SK-N-SH (cell line): ENCODE results near the gene PCSK9. TPM values are rescaled to one million over a fixed set of nuclear protein-coding genes. Genes with fewer than 3 reads are reported as not detected.

Experiments
- CTCF ChIA-PET: fragments of 300-600, 350-600 bp; formaldehyde crosslinking; extraction: SDS; loops from one replicate; lab custom pipeline; 2021; lab: Yijun Ruan, JAX
- POLR2A ChIA-PET: fragments of 350-600 bp; sonication (Branson Sonifier 250); formaldehyde crosslinking; extraction: SDS; loops from one replicate; lab custom pipeline; 2020; ENCODE audit warnings: antibody characterized with exemption, inconsistent platforms; lab: Yijun Ruan, JAX
- DNase-seq: peaks from one replicate; pipeline ENCODE4 v3.0.0; 2012
- H2AFZ ChIP-seq: fragments of 200-600 bp; sonication (generic); 2 replicates; pipeline ENCODE4 v1.8.1; 2016; ENCODE audit warnings: antibody characterized with exemption, mild to moderate bottlenecking, low read depth
- H3F3A ChIP-seq: fragments of 200-600 bp; sonication (generic); replicated peaks from 2 replicates; pipeline ENCODE3; 2016; ENCODE audit warnings: antibody characterized with exemption, mild to moderate bottlenecking; ENCODE audit not compliant: insufficient read depth
- H3K27ac ChIP-seq, 2 experiments: fragments of 200-500 bp in 1 of 2; fragments of 200-600 bp in 1 of 2; sonication (Bioruptor generic) in 1 of 2; sonication (generic), shearing (Covaris generic) in 1 of 2; 2 replicates each; pipeline versions ENCODE4 v1.5.1 to v1.6.1; 2014 to 2016; ENCODE audit warnings: low read depth in 2 of 2, inconsistent platforms in 1 of 2, low read length in 1 of 2, mild to moderate bottlenecking in 1 of 2, mixed read lengths in 1 of 2
- H3K27me3 ChIP-seq: fragments of 200-600 bp; sonication (generic), shearing (Covaris generic); 2 replicates; pipeline ENCODE4 v1.6.1; 2016; ENCODE audit warnings: mixed run types; ENCODE audit not compliant: insufficient read depth
- H3K36me3 ChIP-seq, 2 experiments: fragments of 200-500 bp in 1 of 2; fragments of 200-600 bp in 1 of 2; sonication (Bioruptor generic) in 1 of 2; sonication (generic) in 1 of 2; replicated peaks in 1 of 2; 2 replicates each; pipeline versions ENCODE3 to v1.5.1; 2014 to 2016; ENCODE audit warnings: low read length in 1 of 2, mild to moderate bottlenecking in 1 of 2; ENCODE audit not compliant: insufficient read depth in 2 of 2, control insufficient read depth in 1 of 2
- H3K4me1 ChIP-seq, 2 experiments: fragments of 200-500 bp in 1 of 2; fragments of 200-600 bp in 1 of 2; sonication (Bioruptor generic) in 1 of 2; sonication (generic), shearing (Covaris generic) in 1 of 2; 2 replicates each; pipeline versions ENCODE4 v1.5.1 to v1.6.1; 2014 to 2016; ENCODE audit warnings: low read depth in 1 of 2, low read length in 1 of 2, mixed run types in 1 of 2; ENCODE audit not compliant: insufficient read depth in 2 of 2, control insufficient read depth in 1 of 2
- H3K4me2 ChIP-seq: fragments of 200-600 bp; sonication (generic), shearing (Covaris generic); 2 replicates; pipeline ENCODE4 v1.6.1; 2017; ENCODE audit warnings: mixed run types
- H3K4me3 ChIP-seq, 2 experiments: fragments of 200-500 bp in 1 of 2; fragments of 200-600 bp in 1 of 2; sonication (Bioruptor generic) in 1 of 2; sonication (generic), shearing (Covaris generic) in 1 of 2; 2 replicates each; pipeline versions ENCODE4 v1.5.1 to v1.8.1; 2014 to 2016; ENCODE audit warnings: low read depth in 2 of 2, inconsistent platforms in 1 of 2, low read length in 1 of 2, mild to moderate bottlenecking in 1 of 2, mixed read lengths in 1 of 2, moderate library complexity in 1 of 2
- H3K79me2 ChIP-seq: fragments of 200-600 bp; sonication (generic); 2 replicates; pipeline ENCODE4 v1.8.1; 2017; ENCODE audit warnings: mild to moderate bottlenecking; ENCODE audit not compliant: insufficient read depth
- H3K9ac ChIP-seq: fragments of 200-600 bp; sonication (generic); 2 replicates; pipeline ENCODE4 v1.6.1; 2017; ENCODE audit warnings: mixed run types
- H3K9me2 ChIP-seq: fragments of 200-600 bp; sonication (generic); 2 replicates; pipeline ENCODE4 v1.6.1; 2017; ENCODE audit warnings: mixed run types
- H3K9me3 ChIP-seq: fragments of 200-600 bp; sonication (generic); 2 replicates; pipeline ENCODE4 v1.6.1; 2017; ENCODE audit warnings: mixed run types, mild to moderate bottlenecking, moderate library complexity
- H4K20me1 ChIP-seq: fragments of 200-600 bp; sonication (generic); 2 replicates; pipeline ENCODE4 v1.6.1; 2017; ENCODE audit warnings: mild to moderate bottlenecking, mixed run types; ENCODE audit not compliant: insufficient read depth
- CHD2 ChIP-seq: fragments of 150-350 bp; IDR thresholded peaks from 2 replicates; pipeline ENCODE4 v1.6.1; 2018; ENCODE audit warnings: low read length; ENCODE audit not compliant: partially characterized antibody
- ELF1 ChIP-seq: IDR thresholded peaks from 2 replicates; pipeline ENCODE4 v1.4.0; 2012
- EP300 ChIP-seq, 2 experiments: IDR thresholded peaks; 2 replicates each; pipeline versions ENCODE4 v1.4.0 to v1.6.1; 2012; ENCODE audit warnings: borderline replicate concordance in 1 of 2, low read depth in 1 of 2, low read length in 1 of 2
- EZH2phosphoT487 ChIP-seq: fragments of 200-600 bp; sonication (generic); IDR thresholded peaks from 2 replicates; pipeline ENCODE4 v1.6.1; 2017; ENCODE audit warnings: low read depth, mixed run types, mild to moderate bottlenecking, antibody characterized with exemption, moderate library complexity, borderline replicate concordance
- GABPA ChIP-seq: IDR thresholded peaks from 2 replicates; pipeline ENCODE4 v1.4.0; 2012; ENCODE audit warnings: low read depth, mild to moderate bottlenecking
- GATA2 ChIP-seq: sonication (generic); formaldehyde crosslinking; IDR thresholded peaks from 2 replicates; pipeline ENCODE4 v1.5.0; 2020; ENCODE audit warnings: mild to moderate bottlenecking, missing genetic modification reagents
- MXI1 ChIP-seq: IDR thresholded peaks from 2 replicates; pipeline ENCODE4 v1.6.1; 2012; ENCODE audit warnings: mild to moderate bottlenecking, low read depth, low read length, improper control_type of control experiment
- RFX5 ChIP-seq: IDR thresholded peaks from 2 replicates; pipeline ENCODE4 v1.6.1; 2012; ENCODE audit warnings: mild to moderate bottlenecking, improper control_type of control experiment, low read length
- RXRA ChIP-seq: IDR thresholded peaks from 2 replicates; pipeline ENCODE4 v1.4.0; 2012; ENCODE audit warnings: low read depth, mild to moderate bottlenecking, borderline replicate concordance
- SIN3A ChIP-seq: IDR thresholded peaks from 2 replicates; pipeline ENCODE4 v1.6.1; 2012; ENCODE audit warnings: low read depth, mild to moderate bottlenecking, low read length, moderate library complexity, borderline replicate concordance
- TAF1 ChIP-seq: IDR thresholded peaks from 2 replicates; pipeline ENCODE4 v1.6.1; 2012; ENCODE audit warnings: low read depth, mild to moderate bottlenecking, low read length, moderate library complexity, borderline replicate concordance
- WGBS: methylation state at CpG from one replicate; pipeline ENCODE4 v1.1.6; 2017; ENCODE audit warnings: low lambda C conversion rate; 5-methylcytosine and 5-hydroxymethylcytosine counted together
- polyA plus RNA-seq, 3 experiments: library from polyadenylated mRNA; depleted of rRNA; stranded (reverse); fragments of >200 nt; gene quantifications; 2 replicates each; pipeline ENCODE4 v1.2.3, GENCODE V29; 2012
- TF ChIP-seq, protein P1 (sequence below): fragments of 150-350 bp; IDR thresholded peaks from 2 replicates; pipeline ENCODE4 v1.6.1; 2017; ENCODE audit warnings: antibody characterized with exemption, low read length, low read depth, borderline replicate concordance
- TF ChIP-seq, protein P2 (sequence below): fragments of 200-600 bp; sonication (generic); IDR thresholded peaks from 2 replicates; pipeline ENCODE4 v1.6.1; 2017; ENCODE audit warnings: antibody characterized with exemption, mild to moderate bottlenecking, moderate library complexity
- TF ChIP-seq, protein P3 (sequence below): IDR thresholded peaks from 2 replicates; pipeline ENCODE4; 2012
- TF ChIP-seq, protein P4 (sequence below): IDR thresholded peaks from 2 replicates; pipeline ENCODE4 v1.4.0; 2012; ENCODE audit warnings: low read depth, borderline replicate concordance
- TF ChIP-seq, protein P5 (sequence below): fragments of 150-350 bp; IDR thresholded peaks from 2 replicates; pipeline ENCODE4 v1.6.1; 2016; ENCODE audit warnings: mild to moderate bottlenecking, low read depth, low read length
- TF ChIP-seq, protein P6 (sequence below): IDR thresholded peaks from 2 replicates; pipeline ENCODE4 v1.4.0; 2012; ENCODE audit warnings: low read depth, borderline replicate concordance

PCSK9 gene
- polyA plus RNA-seq, 1 of the 3 experiments (the other 2 are of a cell fraction): 0.02 TPM

DNA sequence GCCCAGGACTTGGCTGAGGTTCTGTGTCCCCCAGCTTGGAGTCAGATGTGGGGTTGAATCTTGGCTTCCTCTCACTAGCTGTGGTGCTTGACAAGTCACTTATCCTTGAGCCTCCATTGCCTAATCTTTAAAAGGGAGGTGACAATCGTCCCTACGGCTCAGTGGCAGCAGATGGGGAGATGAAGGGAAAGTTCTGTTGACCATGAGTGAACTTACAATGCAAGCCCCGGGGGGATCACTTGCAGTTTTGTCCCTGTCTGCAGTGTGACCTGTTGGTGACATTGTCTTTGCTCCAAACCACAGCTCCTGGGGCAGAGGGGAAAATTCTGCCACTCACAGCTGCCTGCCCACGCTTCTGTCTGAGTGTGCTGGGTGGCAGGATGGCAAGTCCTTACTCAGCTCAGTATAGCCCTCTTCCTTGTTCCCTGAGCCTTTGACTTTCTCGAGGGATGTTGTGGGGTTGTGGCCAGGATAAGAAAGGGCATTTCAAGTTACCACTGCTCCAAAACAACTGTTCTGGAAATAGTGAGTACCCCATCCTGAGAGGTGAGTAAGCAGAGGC lies 1.7 kb downstream of the PCSK9 start:
- Histone ChIP-seq H3K4me3 (no peak overlapping the region), H3K79me2 (no peaks in the 10 kb centered on the region), H2AFZ (no peak overlapping the region), H3K9me2 (no peaks in the 10 kb centered on the region), H3K9ac (no peak overlapping the region), H3K4me1 (peaks cover 0 to 16% of the 10 kb centered on the region in 2 experiments; a peak in 1 of 4 replicates), H3K4me2 (no peak overlapping the region), H3K27ac (no peak overlapping the region), H3K9me3 (no peaks in the 10 kb centered on the region), H3F3A (no peaks in the 10 kb centered on the region), H4K20me1 (no peaks in the 10 kb centered on the region), H3K36me3 (no peaks in the 10 kb centered on the region), H3K27me3 (peaks cover 47% of the 10 kb centered on the region)
- DNase-seq: no peak
- ChIA-PET CTCF (interaction anchor here (0.9 to 1.7 kb wide), 4 partner anchors 19 to 91 kb away, joined by 3 to 6 read pairs (median 4); no protein-coding TSS in a partner anchor), POLR2A (interaction anchor here (1.5 kb wide), 1 partner anchor 9 kb away, joined by 5 read pairs; no protein-coding TSS in a partner anchor)
- WGBS: 24% methylated on average over 3 of the region's 5 CpGs
- TF ChIP-seq EP300 (IDR thresholded peaks at IDR 0.05; ENCODE audit: borderline replicate concordance in 1 of 2, low read depth in 1 of 2, low read length in 1 of 2): no peak
- TF ChIP-seq, protein P1, sequence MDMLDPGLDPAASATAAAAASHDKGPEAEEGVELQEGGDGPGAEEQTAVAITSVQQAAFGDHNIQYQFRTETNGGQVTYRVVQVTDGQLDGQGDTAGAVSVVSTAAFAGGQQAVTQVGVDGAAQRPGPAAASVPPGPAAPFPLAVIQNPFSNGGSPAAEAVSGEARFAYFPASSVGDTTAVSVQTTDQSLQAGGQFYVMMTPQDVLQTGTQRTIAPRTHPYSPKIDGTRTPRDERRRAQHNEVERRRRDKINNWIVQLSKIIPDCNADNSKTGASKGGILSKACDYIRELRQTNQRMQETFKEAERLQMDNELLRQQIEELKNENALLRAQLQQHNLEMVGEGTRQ: no peak
- TF ChIP-seq, protein P2, sequence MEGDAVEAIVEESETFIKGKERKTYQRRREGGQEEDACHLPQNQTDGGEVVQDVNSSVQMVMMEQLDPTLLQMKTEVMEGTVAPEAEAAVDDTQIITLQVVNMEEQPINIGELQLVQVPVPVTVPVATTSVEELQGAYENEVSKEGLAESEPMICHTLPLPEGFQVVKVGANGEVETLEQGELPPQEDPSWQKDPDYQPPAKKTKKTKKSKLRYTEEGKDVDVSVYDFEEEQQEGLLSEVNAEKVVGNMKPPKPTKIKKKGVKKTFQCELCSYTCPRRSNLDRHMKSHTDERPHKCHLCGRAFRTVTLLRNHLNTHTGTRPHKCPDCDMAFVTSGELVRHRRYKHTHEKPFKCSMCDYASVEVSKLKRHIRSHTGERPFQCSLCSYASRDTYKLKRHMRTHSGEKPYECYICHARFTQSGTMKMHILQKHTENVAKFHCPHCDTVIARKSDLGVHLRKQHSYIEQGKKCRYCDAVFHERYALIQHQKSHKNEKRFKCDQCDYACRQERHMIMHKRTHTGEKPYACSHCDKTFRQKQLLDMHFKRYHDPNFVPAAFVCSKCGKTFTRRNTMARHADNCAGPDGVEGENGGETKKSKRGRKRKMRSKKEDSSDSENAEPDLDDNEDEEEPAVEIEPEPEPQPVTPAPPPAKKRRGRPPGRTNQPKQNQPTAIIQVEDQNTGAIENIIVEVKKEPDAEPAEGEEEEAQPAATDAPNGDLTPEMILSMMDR: no peak
- TF ChIP-seq CHD2: no peak
- no peak for TF ChIP-seq GABPA
- TF ChIP-seq, protein P3, sequence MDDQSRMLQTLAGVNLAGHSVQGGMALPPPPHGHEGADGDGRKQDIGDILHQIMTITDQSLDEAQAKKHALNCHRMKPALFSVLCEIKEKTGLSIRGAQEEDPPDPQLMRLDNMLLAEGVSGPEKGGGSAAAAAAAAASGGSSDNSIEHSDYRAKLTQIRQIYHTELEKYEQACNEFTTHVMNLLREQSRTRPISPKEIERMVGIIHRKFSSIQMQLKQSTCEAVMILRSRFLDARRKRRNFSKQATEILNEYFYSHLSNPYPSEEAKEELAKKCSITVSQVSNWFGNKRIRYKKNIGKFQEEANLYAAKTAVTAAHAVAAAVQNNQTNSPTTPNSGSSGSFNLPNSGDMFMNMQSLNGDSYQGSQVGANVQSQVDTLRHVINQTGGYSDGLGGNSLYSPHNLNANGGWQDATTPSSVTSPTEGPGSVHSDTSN: no peak
- TF ChIP-seq, protein P4, sequence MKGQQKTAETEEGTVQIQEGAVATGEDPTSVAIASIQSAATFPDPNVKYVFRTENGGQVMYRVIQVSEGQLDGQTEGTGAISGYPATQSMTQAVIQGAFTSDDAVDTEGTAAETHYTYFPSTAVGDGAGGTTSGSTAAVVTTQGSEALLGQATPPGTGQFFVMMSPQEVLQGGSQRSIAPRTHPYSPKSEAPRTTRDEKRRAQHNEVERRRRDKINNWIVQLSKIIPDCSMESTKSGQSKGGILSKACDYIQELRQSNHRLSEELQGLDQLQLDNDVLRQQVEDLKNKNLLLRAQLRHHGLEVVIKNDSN: no peak

DNA sequence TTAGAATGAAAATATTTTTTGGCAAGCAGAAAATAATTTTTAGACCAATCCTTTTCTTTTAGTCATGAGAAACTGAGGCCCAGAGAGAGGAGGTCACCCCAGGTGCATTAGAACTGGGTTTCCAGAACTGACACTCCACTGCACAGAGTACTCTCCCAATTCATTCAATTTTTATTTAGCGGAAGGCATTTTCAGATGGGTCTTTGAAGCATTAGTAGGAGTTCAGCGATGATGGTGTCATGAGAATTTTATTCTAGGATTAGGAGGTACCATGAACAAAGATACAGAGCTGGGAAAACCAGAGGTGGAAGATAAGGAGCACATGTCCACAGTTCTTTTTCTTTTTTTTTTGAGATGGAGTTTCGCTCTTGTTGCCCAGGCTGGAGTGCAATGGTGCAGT lies 2.3 kb downstream of the PCSK9 start:
- no peaks in the 10 kb centered on the region for H3K9me3 ChIP-seq
- H3K4me1 ChIP-seq: peaks cover 0 to 16% of the 10 kb centered on the region in 2 experiments; a peak in 1 of 4 replicates
- no peaks in the 10 kb centered on the region for H3F3A ChIP-seq
- no peak for DNase-seq
- H3K27me3 ChIP-seq: peaks cover 42% of the 10 kb centered on the region
- H4K20me1 ChIP-seq: no peaks in the 10 kb centered on the region
- no peak overlapping the region for H3K9ac ChIP-seq
- H3K4me2 ChIP-seq: no peak overlapping the region
- H3K36me3 ChIP-seq: no peaks in the 10 kb centered on the region
- WGBS: 58% methylated on average over 3 of the region's 3 CpGs
- H3K27ac ChIP-seq: no peak overlapping the region
- ChIA-PET CTCF (interaction anchor here (0.6 to 1.0 kb wide), 2 partner anchors 91 to 189 kb away, joined by 3 to 4 read pairs; no protein-coding TSS in a partner anchor), POLR2A (no interaction called here)
- H2AFZ ChIP-seq: no peak overlapping the region
- H3K4me3 ChIP-seq: no peak overlapping the region
- H3K9me2 ChIP-seq: no peaks in the 10 kb centered on the region
- H3K79me2 ChIP-seq: no peaks in the 10 kb centered on the region
- TF ChIP-seq EZH2phosphoT487 (no peak), RXRA (no peak), SIN3A (no peak), TAF1 (no peak), RFX5 (no peak), GATA2 (no peak), ELF1 (no peak), MXI1 (no peak)
- TF ChIP-seq, protein P5, sequence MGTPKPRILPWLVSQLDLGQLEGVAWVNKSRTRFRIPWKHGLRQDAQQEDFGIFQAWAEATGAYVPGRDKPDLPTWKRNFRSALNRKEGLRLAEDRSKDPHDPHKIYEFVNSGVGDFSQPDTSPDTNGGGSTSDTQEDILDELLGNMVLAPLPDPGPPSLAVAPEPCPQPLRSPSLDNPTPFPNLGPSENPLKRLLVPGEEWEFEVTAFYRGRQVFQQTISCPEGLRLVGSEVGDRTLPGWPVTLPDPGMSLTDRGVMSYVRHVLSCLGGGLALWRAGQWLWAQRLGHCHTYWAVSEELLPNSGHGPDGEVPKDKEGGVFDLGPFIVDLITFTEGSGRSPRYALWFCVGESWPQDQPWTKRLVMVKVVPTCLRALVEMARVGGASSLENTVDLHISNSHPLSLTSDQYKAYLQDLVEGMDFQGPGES: no peak
- TF ChIP-seq, protein P6, sequence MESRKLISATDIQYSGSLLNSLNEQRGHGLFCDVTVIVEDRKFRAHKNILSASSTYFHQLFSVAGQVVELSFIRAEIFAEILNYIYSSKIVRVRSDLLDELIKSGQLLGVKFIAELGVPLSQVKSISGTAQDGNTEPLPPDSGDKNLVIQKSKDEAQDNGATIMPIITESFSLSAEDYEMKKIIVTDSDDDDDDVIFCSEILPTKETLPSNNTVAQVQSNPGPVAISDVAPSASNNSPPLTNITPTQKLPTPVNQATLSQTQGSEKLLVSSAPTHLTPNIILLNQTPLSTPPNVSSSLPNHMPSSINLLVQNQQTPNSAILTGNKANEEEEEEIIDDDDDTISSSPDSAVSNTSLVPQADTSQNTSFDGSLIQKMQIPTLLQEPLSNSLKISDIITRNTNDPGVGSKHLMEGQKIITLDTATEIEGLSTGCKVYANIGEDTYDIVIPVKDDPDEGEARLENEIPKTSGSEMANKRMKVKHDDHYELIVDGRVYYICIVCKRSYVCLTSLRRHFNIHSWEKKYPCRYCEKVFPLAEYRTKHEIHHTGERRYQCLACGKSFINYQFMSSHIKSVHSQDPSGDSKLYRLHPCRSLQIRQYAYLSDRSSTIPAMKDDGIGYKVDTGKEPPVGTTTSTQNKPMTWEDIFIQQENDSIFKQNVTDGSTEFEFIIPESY: no peak
- TF ChIP-seq, protein P4: no peak
